Breast epithelium (tissue), 3 donors: ENCODE results near the gene ISL1.

Experiments used
- POLR2AphosphoS5 ChIP-seq, 3 donors: sonication (generic); formaldehyde crosslinking; IDR thresholded peaks; one replicate each; pipeline ENCODE4 v1.6.1; 2017; ENCODE audit warnings: antibody characterized with exemption in 3 of 3
- TF ChIP-seq, protein P1 (sequence below), 3 donors: fragments of 450-650 bp; IDR thresholded peaks; one replicate each; pipeline ENCODE4 v1.5.1; 2016 to 2017; ENCODE audit warnings: antibody characterized with exemption in 3 of 3, mild to moderate bottlenecking in 3 of 3, moderate library complexity in 3 of 3

GRCh38 chr5:51384281-51384840 is 1.1 kb downstream of the ISL1 start:
- TF ChIP-seq POLR2AphosphoS5 (IDR thresholded peaks at IDR 0.05) = no peak
- TF ChIP-seq, protein P1, sequence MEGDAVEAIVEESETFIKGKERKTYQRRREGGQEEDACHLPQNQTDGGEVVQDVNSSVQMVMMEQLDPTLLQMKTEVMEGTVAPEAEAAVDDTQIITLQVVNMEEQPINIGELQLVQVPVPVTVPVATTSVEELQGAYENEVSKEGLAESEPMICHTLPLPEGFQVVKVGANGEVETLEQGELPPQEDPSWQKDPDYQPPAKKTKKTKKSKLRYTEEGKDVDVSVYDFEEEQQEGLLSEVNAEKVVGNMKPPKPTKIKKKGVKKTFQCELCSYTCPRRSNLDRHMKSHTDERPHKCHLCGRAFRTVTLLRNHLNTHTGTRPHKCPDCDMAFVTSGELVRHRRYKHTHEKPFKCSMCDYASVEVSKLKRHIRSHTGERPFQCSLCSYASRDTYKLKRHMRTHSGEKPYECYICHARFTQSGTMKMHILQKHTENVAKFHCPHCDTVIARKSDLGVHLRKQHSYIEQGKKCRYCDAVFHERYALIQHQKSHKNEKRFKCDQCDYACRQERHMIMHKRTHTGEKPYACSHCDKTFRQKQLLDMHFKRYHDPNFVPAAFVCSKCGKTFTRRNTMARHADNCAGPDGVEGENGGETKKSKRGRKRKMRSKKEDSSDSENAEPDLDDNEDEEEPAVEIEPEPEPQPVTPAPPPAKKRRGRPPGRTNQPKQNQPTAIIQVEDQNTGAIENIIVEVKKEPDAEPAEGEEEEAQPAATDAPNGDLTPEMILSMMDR (IDR thresholded peaks at IDR 0.05) = no peak
